HG02642 (cell line): Measurements from ENCODE around the gene CCL28.
"Not testable (repeated sequence)": the region's sequence is repeated elsewhere in the genome, so short reads cannot be mapped to it uniquely, and the experiment has no call there.

Experiments
- ATAC-seq: cut with Tn5 transposase; IDR thresholded peaks from one replicate; pipeline ENCODE4 v1.9.1; 2021; ENCODE audit warnings: mild to moderate bottlenecking; ENCODE audit not compliant: unreplicated experiment, poor library complexity

The CCL28 gene

DNA sequence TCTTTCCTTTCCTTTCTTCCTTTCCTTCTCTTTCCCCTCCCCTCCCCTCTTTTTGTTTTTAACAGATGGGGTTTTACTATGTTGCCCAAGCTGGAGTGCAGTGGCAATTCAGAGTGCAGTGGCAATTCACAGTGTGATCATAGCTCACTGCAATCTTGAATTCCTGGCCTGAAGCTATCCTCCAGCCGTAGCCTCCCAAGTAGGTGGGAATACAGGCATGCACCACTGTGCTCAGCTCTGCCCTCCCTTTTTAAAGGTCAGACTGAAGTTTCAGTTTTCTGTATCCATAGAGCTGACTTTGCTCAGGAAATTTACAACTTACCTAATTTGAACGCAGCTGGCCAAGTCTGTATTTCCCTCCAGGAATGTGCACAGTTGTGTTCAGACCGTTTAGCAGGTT is 696 bp downstream of the CCL28 start:
- ATAC-seq: no peak

GRCh38 chr5:43410414-43410813 is 1.8 kb downstream of the CCL28 start:
- no peak for ATAC-seq

GRCh38 chr5:43409809-43410271 is 2.4 kb downstream of the CCL28 start:
- ATAC-seq: no peak

DNA sequence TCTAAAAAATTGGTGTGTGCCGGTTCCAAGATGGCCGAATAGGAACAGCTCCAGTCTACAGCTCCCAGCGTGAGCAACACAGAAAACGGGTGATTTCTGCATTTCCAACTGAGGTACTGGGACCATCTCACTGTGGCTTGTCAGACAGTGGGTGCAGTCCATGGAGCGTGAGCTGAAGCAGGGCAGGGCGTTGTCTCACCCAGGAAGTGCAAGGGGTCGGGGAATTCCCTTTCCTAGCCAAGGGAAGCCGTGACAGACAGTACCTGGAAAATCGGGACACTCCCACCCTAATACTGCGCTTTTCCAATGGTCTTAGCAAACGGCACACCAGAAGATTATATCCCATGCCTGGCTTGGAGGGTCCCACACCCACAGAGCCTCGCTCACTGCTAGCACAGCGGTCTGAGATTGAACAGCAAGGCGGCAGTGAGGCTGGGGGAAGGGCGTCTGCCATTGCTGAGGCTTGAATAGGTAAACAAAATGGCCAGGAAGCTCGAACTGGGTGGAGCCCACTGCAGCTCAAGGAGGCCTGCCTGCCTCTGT is 9.6 kb downstream of the CCL28 start:
- ATAC-seq: not testable (repeated sequence)

DNA sequence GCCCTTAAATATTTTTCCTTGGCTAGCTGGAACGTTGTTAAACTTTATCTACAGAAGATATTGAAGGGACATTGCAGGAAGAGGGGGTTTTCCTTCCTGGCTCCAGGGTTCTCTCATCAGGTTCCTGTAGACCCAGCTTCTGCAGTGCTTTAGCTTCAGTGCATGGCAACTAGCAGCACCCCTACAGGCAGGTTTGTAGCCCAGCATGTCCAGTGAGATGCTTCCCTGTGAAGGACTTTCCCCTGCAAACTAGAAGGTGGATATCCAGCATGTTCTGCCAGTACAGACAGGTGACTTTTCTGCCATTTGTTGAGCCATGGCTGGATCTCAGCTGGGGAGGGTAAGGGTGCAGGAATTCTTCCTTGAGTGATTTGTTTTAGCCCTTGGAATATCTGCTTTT is 10.4 kb downstream of the CCL28 start:
- no peak for ATAC-seq

- no peak for ATAC-seq
These were observed 12.1 kb downstream of the CCL28 start for GRCh38 chr5:43400082-43400481.

- ATAC-seq: peak; percentile 99
These were observed 15.4 kb downstream of the CCL28 start for GRCh38 chr5:43396762-43397304.

GRCh38 chr5:43390471-43390870 is 21.7 kb downstream of the CCL28 start:
- no peak for ATAC-seq

- ATAC-seq: peak; percentile 75
These were observed 22.4 kb downstream of the CCL28 start for GRCh38 chr5:43389679-43390329.

- no peak for ATAC-seq
These were observed 25.2 kb downstream of the CCL28 start for GRCh38 chr5:43386960-43387362.

DNA sequence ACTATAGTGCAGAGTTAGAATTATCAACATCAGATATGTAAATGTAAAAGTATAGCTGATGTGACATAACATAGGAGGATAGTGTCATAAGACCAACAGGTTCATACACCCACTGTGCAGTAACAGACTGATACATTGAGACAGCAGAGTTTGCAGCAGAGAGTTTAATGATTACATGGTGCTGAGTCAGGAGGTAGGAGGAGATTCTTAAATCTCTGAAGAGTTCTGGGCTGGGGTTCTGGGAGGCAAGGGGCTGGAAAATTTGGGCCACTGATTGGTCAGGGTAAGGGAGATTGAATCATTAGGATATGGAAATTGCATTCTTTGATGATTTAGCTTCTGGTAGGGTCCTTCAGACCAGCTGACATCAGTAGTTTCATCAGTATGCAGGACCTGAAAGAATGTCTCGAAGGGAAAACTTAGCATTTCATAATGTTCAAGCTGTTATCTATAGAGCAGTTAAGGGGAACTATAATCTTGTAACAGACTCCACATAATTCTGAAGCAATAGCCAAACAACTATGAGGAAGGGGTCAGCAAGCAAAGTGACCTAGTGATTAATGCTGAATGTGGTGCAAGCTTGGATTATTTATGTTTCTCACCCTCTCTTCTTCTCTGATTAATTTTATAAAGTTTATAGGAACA is 35.6 kb downstream of the CCL28 start:
- no peak for ATAC-seq

- ATAC-seq: no peak
These were observed 40.4 kb downstream of the CCL28 start for GRCh38 chr5:43371821-43372220.

- ATAC-seq: no peak
These were observed 41.8 kb downstream of the CCL28 start for GRCh38 chr5:43370352-43370751.

- no peak for ATAC-seq
These were observed 42.5 kb downstream of the CCL28 start for GRCh38 chr5:43369651-43370050.

DNA sequence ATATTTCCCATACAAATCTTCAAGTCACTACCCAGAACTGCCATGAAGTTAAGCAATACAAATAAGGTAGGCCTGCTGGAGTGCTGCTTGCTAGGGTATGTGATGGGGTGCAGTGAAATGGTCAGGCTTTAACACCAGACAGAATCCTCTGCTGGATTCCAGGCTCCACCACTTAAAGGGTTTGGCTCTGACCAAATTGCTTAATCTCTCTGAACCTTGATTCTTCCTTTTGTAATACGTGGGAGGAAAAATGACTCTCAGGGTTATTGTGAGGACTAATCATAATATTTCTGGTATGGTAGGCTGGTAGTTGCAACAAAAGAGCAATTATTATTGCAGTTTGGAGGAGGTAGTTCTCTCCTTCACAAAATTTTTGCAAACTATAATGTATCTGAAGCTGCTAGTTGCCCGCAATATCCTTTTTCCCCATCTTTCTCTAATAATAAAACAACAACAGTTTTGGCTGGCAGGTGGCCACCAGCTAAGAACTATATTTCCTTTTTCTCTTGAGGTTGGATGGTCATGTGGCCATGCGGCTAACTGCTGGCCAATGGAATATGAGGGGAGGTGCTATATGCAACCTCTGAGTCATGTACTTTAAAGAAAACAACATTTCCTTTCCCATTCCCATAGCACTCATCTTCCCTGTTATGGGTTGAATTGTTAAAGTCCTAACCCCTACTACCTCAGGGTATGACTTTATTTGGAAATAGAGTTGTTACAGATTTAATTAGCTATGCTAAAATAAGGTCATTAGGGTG is 44.1 kb downstream of the CCL28 start:
- ATAC-seq: no peak

GRCh38 chr5:43367453-43367852 is 44.7 kb downstream of the CCL28 start:
- no peak for ATAC-seq

DNA sequence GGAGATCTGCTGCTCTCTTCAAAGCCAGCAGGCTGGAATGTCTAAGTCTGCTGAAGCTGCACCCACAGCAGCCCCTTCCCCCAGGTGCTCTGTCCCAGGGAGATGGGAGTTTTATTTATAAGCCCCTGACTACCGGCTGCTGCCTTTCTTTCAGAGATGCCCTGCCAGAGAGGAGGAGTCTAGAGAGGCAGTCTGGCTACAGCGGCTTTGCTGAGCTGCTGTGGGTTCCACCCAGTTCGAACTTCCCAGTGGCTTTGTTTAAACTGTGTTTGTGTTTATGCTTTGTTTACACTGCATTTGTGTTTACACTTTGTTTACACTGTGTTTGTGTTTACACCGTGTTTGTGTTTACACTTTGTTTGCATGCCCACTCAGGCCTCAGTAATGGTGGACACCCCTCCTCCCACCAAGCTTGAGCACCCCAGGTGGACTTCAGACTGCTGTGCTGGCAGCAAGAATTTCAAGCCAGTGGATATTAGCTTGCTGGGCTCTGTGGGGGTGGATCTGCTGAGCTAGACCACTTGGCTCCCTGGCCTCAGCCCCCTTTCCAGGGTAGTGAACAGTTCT is 45.4 kb downstream of the CCL28 start:
- not testable (repeated sequence) for ATAC-seq

- not testable (repeated sequence) for ATAC-seq
These were observed 47.0 kb downstream of the CCL28 start for GRCh38 chr5:43365155-43365554.

DNA sequence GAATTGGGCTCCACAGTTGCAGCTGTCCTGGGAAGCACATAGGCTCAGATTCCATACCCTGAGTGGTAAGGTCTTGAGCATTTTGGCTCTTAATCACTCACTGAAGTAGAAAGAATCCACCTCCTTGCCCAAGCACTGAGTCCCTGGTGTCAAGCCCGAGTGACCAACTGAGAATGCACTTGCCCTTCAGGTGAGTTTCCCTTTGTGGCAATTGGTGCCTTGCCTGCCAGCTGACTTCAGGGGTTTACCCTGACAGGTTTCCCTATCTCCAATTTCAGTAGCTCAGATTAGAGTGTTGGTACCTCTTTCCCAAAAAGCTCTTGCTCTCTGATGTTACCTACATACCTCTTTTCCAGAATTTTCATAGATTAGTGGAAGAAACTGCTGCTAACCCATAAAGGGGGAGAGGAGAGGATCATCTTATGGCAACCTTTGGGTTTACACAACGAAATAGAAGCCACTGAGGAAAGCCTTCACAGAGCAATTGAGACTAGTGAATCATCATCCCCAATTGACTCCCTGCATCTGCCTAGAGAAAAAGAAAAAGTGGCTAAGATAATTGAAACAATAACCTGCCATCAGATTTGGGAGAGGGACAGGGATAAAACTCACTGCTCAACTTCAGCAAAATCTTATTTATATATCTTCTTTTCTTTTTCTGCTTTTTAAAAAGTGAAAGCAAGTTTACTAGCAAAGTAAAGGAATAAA is 48.6 kb downstream of the CCL28 start:
- no peak for ATAC-seq
